HG03139 (cell line): ENCODE data around the gene SC5D.

Experiments used
- ATAC-seq: cut with Tn5 transposase; IDR thresholded peaks from one replicate; pipeline ENCODE4 v1.9.1; 2021; ENCODE audit not compliant: unreplicated experiment

Gene SC5D

GRCh38 chr11:121328176-121328966 is 35.8 kb downstream of the SC5D start:
- no peak for ATAC-seq

GRCh38 chr11:121328967-121329679 is 36.6 kb downstream of the SC5D start:
- ATAC-seq, result no peak

GRCh38 chr11:121329781-121330395 is 37.3 kb downstream of the SC5D start:
- no peak for ATAC-seq

GRCh38 chr11:121330614-121331435 is 38.3 kb downstream of the SC5D start:
- ATAC-seq, result no peak

- ATAC-seq, result no peak
These were observed 42.6 kb downstream of the SC5D start for GRCh38 chr11:121334973-121335710.

- no peak for ATAC-seq
These were observed 43.8 kb downstream of the SC5D start for GRCh38 chr11:121336279-121336937.

GRCh38 chr11:121337078-121337477 is 44.5 kb downstream of the SC5D start:
- ATAC-seq, result no peak

- ATAC-seq, result no peak
These were observed 45.2 kb downstream of the SC5D start for GRCh38 chr11:121337740-121338272.

GRCh38 chr11:121338536-121338935 is 46.0 kb downstream of the SC5D start:
- ATAC-seq, result no peak

GRCh38 chr11:121340032-121340580 is 47.5 kb downstream of the SC5D start:
- ATAC-seq, result no peak

GRCh38 chr11:121341609-121342008 is 49.0 kb downstream of the SC5D start:
- no peak for ATAC-seq

- ATAC-seq, result no peak
These were observed 52.3 kb downstream of the SC5D start for GRCh38 chr11:121344824-121345223.

- no peak for ATAC-seq
These were observed 54.5 kb downstream of the SC5D start for GRCh38 chr11:121347094-121347493.

GRCh38 chr11:121347813-121348212 is 55.2 kb downstream of the SC5D start:
- ATAC-seq, result no peak

GRCh38 chr11:121348220-121348875 is 55.8 kb downstream of the SC5D start:
- no peak for ATAC-seq

- ATAC-seq, result no peak
These were observed 57.2 kb downstream of the SC5D start for GRCh38 chr11:121349790-121350189.

GRCh38 chr11:121350314-121351082 is 57.9 kb downstream of the SC5D start:
- no peak for ATAC-seq

- no peak for ATAC-seq
These were observed 58.6 kb downstream of the SC5D start for GRCh38 chr11:121351083-121351630.
